Gastroesophageal sphincter (tissue), 3 donors: ENCODE data around the gene AGPAT3.

Source experiments
- POLR2A ChIP-seq, 2 donors: fragments of 450-650 bp; IDR thresholded peaks; one replicate each; pipeline ENCODE4 v1.6.1; 2017; ENCODE audit warnings: antibody characterized with exemption in 2 of 2, mild to moderate bottlenecking in 2 of 2, moderate library complexity in 1 of 2
- TF ChIP-seq, protein P1 (sequence below), 4 experiments: fragments of 200-600 bp in 2 of 4; fragments of 450-650 bp in 2 of 4; sonication (generic) in 1 of 4; IDR thresholded peaks; one replicate each; pipeline ENCODE4 v1.5.1; 2017 to 2019; ENCODE audit warnings: antibody characterized with exemption in 4 of 4, mild to moderate bottlenecking in 2 of 4, moderate library complexity in 2 of 4

DNA sequence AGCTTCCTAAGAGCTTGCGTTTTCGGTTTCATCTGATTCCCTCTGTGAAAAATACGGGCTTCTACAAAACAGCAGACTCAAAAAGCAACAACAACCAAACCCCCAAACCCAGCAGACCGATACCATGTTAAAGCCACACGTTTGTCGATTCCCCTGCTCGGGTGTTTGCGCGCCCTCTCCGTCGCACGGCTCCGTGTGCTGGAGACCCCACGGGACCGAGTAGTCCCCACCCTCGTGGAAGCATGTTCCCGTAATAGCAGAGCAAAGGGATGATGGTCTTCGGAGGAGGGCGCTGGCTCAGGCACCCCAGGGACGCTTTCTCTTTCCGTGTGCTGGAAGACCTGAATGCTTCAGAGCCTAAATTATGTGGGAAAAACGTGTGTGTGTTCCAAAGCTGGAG is 42.7 kb downstream of the AGPAT3 start:
- TF ChIP-seq POLR2A (IDR thresholded peaks at IDR 0.05): no peak
- TF ChIP-seq, protein P1, sequence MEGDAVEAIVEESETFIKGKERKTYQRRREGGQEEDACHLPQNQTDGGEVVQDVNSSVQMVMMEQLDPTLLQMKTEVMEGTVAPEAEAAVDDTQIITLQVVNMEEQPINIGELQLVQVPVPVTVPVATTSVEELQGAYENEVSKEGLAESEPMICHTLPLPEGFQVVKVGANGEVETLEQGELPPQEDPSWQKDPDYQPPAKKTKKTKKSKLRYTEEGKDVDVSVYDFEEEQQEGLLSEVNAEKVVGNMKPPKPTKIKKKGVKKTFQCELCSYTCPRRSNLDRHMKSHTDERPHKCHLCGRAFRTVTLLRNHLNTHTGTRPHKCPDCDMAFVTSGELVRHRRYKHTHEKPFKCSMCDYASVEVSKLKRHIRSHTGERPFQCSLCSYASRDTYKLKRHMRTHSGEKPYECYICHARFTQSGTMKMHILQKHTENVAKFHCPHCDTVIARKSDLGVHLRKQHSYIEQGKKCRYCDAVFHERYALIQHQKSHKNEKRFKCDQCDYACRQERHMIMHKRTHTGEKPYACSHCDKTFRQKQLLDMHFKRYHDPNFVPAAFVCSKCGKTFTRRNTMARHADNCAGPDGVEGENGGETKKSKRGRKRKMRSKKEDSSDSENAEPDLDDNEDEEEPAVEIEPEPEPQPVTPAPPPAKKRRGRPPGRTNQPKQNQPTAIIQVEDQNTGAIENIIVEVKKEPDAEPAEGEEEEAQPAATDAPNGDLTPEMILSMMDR (IDR thresholded peaks at IDR 0.05): no peak
